ENCODE data around the gene LHX8.

The LHX8 gene

DNA sequence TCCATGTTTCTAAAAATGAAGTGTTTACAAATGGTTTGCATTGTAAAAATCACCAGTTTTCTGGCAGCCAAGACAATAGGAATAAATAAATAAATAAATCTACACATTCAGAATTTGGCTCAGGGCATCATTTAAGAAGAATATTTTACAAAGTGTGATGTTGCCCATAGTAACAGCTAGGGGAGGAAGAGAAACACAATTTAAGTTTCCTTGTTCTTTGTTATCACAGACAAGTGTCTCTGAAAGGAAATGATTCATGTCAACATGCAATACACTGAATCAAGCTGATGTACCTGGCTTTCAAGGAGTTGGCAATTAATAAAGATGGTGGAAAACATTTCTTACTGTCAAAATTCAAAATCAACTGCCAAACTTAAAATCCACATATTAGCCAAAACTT lies 74.7 kb downstream of the LHX8 start:
- DNase-seq: no peak

Measured in NCI-H2081 treated with DMSO at 0.1 percent for 48 hours (cell line).